OCI-LY1 (cell line): ENCODE measurements around the gene GFER.

ENCODE experiments used
- CTCF ChIP-seq: fragments of 200-600 bp; sonication (generic), shearing (Covaris generic); IDR thresholded peaks from 2 replicates; pipeline ENCODE4 v1.5.1; 2017; ENCODE audit warnings: mild to moderate bottlenecking, antibody characterized with exemption, low read length, moderate library complexity, mixed read lengths
- EZH2 ChIP-seq: fragments of 200-600 bp; sonication (generic), shearing (Covaris generic); IDR thresholded peaks from 2 replicates; pipeline ENCODE4 v1.8.0; 2017; ENCODE audit warnings: borderline replicate concordance, mixed run types, mild to moderate bottlenecking, antibody characterized with exemption, low read length, moderate library complexity, mixed read lengths

- TF ChIP-seq CTCF (no peak), EZH2 (no peak)
These were observed 926 bp upstream of the GFER start for GRCh38 chr16:1982991-1983543.
